Body of pancreas (tissue), 4 donors: ENCODE results near the gene SLC16A1. TPM values are rescaled to one million over a fixed set of nuclear protein-coding genes. Genes with fewer than 3 reads are reported as not detected.

Source experiments
- ATAC-seq: fragments of 150-250 bp; one replicate; pipeline ENCODE4 v1.9.1; 2016
- DNase-seq, 4 donors: peaks; one replicate each; pipeline ENCODE4 v3.0.0-alpha.2; 2019
- H3K27ac ChIP-seq, 4 donors: fragments of 200-600 bp; sonication (generic); 1 replicate in 3 of 4; 2 replicates in 1 of 4; pipeline versions ENCODE4 v1.5.1 to v1.6.1; 2016 to 2019; ENCODE audit warnings: mild to moderate bottlenecking in 1 of 4, mixed read lengths in 1 of 4, moderate library complexity in 1 of 4
- H3K27me3 ChIP-seq, 2 donors: fragments of 200-600 bp; sonication (generic); one replicate each; pipeline ENCODE4 v1.6.0; 2016; ENCODE audit warnings: mild to moderate bottlenecking in 1 of 2
- H3K36me3 ChIP-seq, 2 donors: fragments of 200-600 bp; sonication (generic); replicated peaks in 1 of 2; 2 replicates each; pipeline ENCODE4 v1.5.1; 2016; ENCODE audit warnings: low read depth in 2 of 2; ENCODE audit not compliant: insufficient read depth in 1 of 2
- H3K4me1 ChIP-seq: fragments of 200-600 bp; sonication (generic); one replicate; pipeline ENCODE4 v1.6.0; 2016
- H3K4me3 ChIP-seq, 2 donors: fragments of 200-600 bp; sonication (generic); 1 replicate in 1 of 2; 2 replicates in 1 of 2; pipeline ENCODE4 v1.5.1; 2016 to 2019
- H3K9me3 ChIP-seq, 3 donors: fragments of 200-600 bp; sonication (generic); 1 replicate in 2 of 3; 2 replicates in 1 of 3; pipeline ENCODE4 v1.5.1; 2016
- POLR2A ChIP-seq, 3 donors: fragments of 450-650 bp; IDR thresholded peaks; one replicate each; pipeline ENCODE4 v1.6.1; 2016; ENCODE audit warnings: antibody characterized with exemption in 3 of 3, mild to moderate bottlenecking in 2 of 3
- WGBS, 2 donors: methylation state at CpG; one replicate each; pipeline ENCODE4 v1.1.5; 2017; 5-methylcytosine and 5-hydroxymethylcytosine counted together
- intact Hi-C: fragments of 100-400 bp; cut with DNase I; formaldehyde crosslinking; loops from one replicate; pipeline ENCODE4 v1.15.1; 2023
- total RNA-seq, 2 donors: library from RNA; depleted of rRNA; stranded (reverse); fragments of >200 nt; gene quantifications; one replicate each; pipeline ENCODE4 v1.1.0, GENCODE V29; 2016
- TF ChIP-seq, protein P1 (sequence below), 7 experiments: fragments of 450-650 bp in 4 of 7; fragments of 200-600 bp in 3 of 7; sonication (generic) in 3 of 7; IDR thresholded peaks; one replicate each; pipeline ENCODE4 v1.5.1; 2016 to 2019; ENCODE audit warnings: antibody characterized with exemption in 7 of 7

SLC16A1 gene
- total RNA-seq, 2 donors from 2014 or later = 2.9 to 3.3 TPM

DNA sequence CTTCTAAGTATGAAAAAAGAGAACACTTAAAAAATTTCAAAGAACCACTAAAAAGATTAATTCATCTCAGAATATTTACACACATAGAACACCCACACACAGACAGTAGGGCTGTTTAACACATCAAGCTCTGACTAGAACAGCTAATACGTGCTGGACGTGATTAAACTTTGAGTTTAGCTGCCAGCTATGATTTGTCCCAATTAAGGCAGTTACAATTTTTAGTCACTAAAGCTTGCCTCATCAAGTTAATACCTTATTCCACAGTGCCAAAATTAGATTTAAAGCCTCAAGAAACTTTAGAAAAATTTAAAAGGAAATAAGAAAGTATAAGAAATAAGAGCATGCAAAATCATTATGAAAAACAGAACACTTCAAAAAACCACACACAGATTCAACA lies 18.9 kb downstream of the SLC16A1 start:
- H3K27ac ChIP-seq = no peak overlapping the region
- DNase-seq (no peak), ATAC-seq (no peak)
- intact Hi-C loops = no loop called here
- TF ChIP-seq, protein P1, sequence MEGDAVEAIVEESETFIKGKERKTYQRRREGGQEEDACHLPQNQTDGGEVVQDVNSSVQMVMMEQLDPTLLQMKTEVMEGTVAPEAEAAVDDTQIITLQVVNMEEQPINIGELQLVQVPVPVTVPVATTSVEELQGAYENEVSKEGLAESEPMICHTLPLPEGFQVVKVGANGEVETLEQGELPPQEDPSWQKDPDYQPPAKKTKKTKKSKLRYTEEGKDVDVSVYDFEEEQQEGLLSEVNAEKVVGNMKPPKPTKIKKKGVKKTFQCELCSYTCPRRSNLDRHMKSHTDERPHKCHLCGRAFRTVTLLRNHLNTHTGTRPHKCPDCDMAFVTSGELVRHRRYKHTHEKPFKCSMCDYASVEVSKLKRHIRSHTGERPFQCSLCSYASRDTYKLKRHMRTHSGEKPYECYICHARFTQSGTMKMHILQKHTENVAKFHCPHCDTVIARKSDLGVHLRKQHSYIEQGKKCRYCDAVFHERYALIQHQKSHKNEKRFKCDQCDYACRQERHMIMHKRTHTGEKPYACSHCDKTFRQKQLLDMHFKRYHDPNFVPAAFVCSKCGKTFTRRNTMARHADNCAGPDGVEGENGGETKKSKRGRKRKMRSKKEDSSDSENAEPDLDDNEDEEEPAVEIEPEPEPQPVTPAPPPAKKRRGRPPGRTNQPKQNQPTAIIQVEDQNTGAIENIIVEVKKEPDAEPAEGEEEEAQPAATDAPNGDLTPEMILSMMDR (IDR thresholded peaks at IDR 0.05) = no peak
- TF ChIP-seq POLR2A (IDR thresholded peaks at IDR 0.05) = no peak
- H3K4me1 ChIP-seq = no peaks in the 10 kb centered on the region
- WGBS, 2 donors = 60 to 80% methylated on average over 2 of the region's 2 CpGs
- H3K36me3 ChIP-seq = no peaks in the 10 kb centered on the region
- no peaks in the 10 kb centered on the region for H3K9me3 ChIP-seq
- no peak overlapping the region for H3K4me3 ChIP-seq
- no peaks in the 10 kb centered on the region for H3K27me3 ChIP-seq

- H3K27me3 ChIP-seq = no peaks in the 10 kb centered on the region
- H3K36me3 ChIP-seq = no peaks in the 10 kb centered on the region
- intact Hi-C loops = no loop called here
- ATAC-seq (no peak), DNase-seq (no peak)
- no peaks in the 10 kb centered on the region for H3K9me3 ChIP-seq
- no peak overlapping the region for H3K4me3 ChIP-seq
- H3K27ac ChIP-seq = no peak overlapping the region
- no peak for TF ChIP-seq POLR2A (IDR thresholded peaks at IDR 0.05)
- TF ChIP-seq, protein P1 (IDR thresholded peaks at IDR 0.05) = no peak
- H3K4me1 ChIP-seq = no peaks in the 10 kb centered on the region
Measured at GRCh38 chr1:112935461-112936111, 20.4 kb downstream of the SLC16A1 start.

DNA sequence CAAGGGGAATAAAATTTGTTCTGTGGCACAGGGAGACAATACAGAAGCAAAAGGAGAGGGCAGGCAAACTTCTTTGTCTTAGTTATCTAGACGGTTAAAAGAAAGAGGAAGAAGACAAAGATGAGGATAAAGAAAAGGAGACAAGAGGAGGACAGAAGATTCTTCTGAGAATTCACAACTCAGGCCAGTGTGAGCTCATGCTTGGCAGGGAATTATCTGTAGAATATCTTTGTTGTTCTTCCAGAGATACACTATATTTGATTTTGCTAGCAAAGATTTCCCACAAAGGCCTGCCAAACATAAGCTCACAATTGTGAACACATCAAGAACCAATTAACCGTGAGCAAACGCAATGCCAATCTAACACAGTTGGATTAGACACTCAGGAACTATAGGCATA lies 21.4 kb downstream of the SLC16A1 start:
- H3K27me3 ChIP-seq = no peaks in the 10 kb centered on the region
- TF ChIP-seq POLR2A (IDR thresholded peaks at IDR 0.05) = no peak
- TF ChIP-seq, protein P1 (IDR thresholded peaks at IDR 0.05) = no peak
- H3K36me3 ChIP-seq = no peaks in the 10 kb centered on the region
- no peak for DNase-seq
- 52 to 65% methylated on average over 3 of the region's 3 CpGs for WGBS, 2 donors
- H3K27ac ChIP-seq = no peak overlapping the region
- H3K9me3 ChIP-seq = no peaks in the 10 kb centered on the region
- H3K4me3 ChIP-seq = no peak overlapping the region
- intact Hi-C loops = no loop called here
- ATAC-seq = no peak
- no peaks in the 10 kb centered on the region for H3K4me1 ChIP-seq

DNA sequence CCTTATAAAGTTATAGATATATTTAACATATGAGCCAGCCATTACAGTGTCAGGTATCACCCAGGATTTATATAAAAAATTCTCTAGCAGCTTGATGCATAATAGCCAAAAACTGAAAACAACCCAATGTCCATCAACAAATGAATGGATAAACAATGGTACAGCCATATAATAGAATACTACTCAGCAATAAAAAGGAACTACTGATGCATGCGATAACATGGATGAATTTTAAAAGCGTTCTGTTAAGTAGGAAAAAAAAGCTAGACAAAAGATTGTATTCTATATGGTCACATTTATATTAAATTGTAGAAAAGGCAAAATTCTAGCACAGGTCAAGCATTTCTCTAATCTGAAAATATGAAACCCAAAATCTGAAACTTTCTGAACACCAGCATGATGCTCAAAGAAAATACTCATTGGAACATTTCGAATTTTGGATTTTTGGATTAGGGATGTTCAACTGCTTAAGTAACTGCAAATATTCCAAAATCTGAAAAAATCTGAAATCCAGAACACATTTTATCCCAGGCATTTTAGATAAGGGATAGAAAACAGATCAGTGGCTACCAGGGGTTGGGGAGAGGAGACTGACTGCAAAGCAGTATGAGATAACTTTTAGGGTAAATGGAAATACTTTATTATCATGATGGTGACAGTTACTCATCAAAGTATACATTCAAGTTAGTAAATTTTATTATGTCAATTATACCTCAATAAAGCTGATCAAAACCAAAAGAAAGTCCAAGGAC lies 22.0 kb downstream of the SLC16A1 start:
- DNase-seq = no peak
- Histone ChIP-seq H3K4me3 (no peak overlapping the region), H3K27ac (no peak overlapping the region), H3K4me1 (no peaks in the 10 kb centered on the region), H3K36me3 (no peaks in the 10 kb centered on the region), H3K27me3 (no peaks in the 10 kb centered on the region), H3K9me3 (no peaks in the 10 kb centered on the region)
- no peak for TF ChIP-seq POLR2A (IDR thresholded peaks at IDR 0.05)
- TF ChIP-seq, protein P1 (IDR thresholded peaks at IDR 0.05) = no peak
- WGBS, 2 donors = 79 to 82% methylated on average over 3 of the region's 3 CpGs
- no peak for ATAC-seq
- intact Hi-C loops = no loop called here

GRCh38 chr1:112929979-112930378 lies 26.0 kb downstream of the SLC16A1 start:
- Histone ChIP-seq H3K4me1 (no peaks in the 10 kb centered on the region), H3K4me3 (no peak overlapping the region), H3K9me3 (no peaks in the 10 kb centered on the region), H3K27ac (no peak overlapping the region), H3K27me3 (no peaks in the 10 kb centered on the region), H3K36me3 (no peaks in the 10 kb centered on the region)
- ATAC-seq (no peak), DNase-seq (no peak)
- intact Hi-C loops = no loop called here
- WGBS, 2 donors = 84 to 85% methylated on average over 4 of the region's 4 CpGs
- TF ChIP-seq, protein P1 (IDR thresholded peaks at IDR 0.05) = no peak
- TF ChIP-seq POLR2A (IDR thresholded peaks at IDR 0.05) = no peak
